ENCODE data around the gene MXD3. TPM values are rescaled to one million over a fixed set of nuclear protein-coding genes. Genes with fewer than 3 reads are reported as not detected.

MXD3 gene
- total RNA-seq, 2 experiments from 2014 or later = 60.2 to 117 TPM

DNA sequence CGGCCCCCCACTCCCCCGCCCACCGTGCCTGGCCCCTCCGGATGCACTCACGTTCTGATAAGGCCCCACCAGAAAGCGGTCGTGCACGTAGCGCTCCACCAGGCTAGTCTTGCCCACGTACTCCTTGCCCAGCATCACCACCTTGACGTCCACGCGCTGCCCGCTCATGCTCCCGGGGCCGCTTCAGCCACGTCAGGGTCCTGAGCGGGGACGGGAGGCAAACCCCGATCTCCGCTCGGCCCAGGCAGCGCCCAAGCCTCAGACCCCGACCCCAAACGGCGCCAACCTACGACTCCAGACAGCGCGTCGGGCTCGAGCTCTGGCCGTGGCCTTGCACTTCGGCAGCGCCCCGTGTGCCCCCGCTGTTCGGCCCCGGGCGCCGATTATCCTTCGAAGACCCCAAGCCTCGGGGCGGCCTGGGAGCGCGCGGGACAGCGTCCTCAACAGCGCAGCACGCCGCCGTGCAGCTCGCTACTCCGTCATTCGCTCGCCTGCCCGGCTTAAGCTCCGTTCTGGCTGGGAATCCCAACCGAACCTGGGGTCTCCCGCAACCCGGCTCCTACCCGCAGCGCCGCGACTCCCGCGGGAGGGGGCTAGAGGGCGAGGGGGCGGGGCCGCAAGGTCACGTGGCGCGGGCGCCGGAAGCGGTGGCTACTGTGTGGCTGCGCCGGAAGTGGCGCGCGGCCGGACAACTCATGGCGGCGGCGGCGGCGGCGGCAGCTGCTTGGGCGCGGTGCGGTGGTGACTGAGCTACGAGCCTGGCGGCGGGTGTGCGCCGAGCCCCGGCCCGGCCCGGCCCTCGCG, 8.4 kb downstream of the MXD3 start, which contains the start of the genes PRELID1 and RAB24:
TSS of gene PRELID1 (plus strand) at position 679 of the 804 bp plus-strand sequence. CDS start 187 bp downstream, outside the sequence.
TSS of gene RAB24 (minus strand) at position 599 of the 804 bp plus-strand sequence. CDS start at position 168, 431 bp downstream.
- peak; percentile 91 for DNase-seq
- ATAC-seq = peak; percentile 57
- CTCF ChIA-PET = interaction anchor here (0.6 to 3.7 kb wide), 12 partner anchors 9 to 194 kb away, joined by 3 to 22 read pairs (median 4); partner anchors contain the start of genes MXD3 and PDLIM7
- Mint-ChIP-seq H3K27me3 (no peaks in the 10 kb centered on the region), H3K4me1 (peaks cover 68% of the 10 kb centered on the region), H3K36me3 (peaks cover 59% of the 10 kb centered on the region), H3K27ac (peak within 1 kb of the TSS; percentile 94), H3K4me3 (peak within 1 kb of the TSS; percentile 89), H3K9me3 (ENCODE audit: low read depth) (no peaks in the 10 kb centered on the region)

DNA sequence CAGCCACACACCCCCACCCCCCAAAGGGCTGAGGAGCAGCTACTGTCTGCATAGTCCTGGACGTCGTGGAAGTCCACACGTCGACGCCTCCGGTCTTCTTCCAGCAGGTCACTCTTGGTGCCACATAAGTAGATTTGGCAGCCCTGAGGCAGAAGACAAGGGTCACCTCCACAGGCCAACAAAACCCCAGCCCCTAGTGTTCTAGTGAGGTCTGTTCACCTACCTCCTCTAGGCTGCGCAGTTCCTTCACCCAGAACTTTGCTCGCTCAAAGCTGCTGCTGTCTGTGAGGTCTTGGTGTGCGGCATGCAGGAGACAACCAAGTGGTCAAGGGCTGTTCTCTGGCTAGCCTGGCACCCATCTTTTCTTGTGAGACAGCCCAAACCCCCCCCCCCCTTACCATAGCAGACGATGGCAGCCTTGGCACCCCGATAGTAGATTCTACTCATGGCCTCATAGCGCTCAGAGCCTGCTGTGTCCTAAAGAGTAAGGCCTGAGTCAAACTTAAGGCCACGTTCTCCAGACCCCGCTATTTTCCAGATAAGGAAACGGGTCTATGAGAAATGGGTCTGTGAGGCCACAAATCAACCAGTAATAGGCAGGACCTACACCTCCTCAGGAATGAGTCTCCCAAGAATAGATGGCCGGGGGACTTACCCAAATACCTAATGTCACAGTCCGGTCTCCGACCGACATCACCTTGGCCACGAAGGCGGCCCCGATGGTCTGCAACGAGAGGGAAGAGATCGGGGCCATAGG, 9.2 kb downstream of the MXD3 start:
- CTCF ChIA-PET = interaction anchor here (1.1 to 4.9 kb wide), 10 partner anchors 7 to 192 kb away, joined by 3 to 34 read pairs (median 6); partner anchors contain the start of gene MXD3
- Mint-ChIP-seq H3K36me3 (peaks cover 65% of the 10 kb centered on the region), H3K4me3 (peak overlapping the region; percentile 89), H3K9me3 (ENCODE audit: low read depth) (no peaks in the 10 kb centered on the region), H3K27ac (peak overlapping the region; percentile 88), H3K4me1 (peaks cover 75% of the 10 kb centered on the region), H3K27me3 (no peaks in the 10 kb centered on the region)
- no peak for DNase-seq
- no peak for ATAC-seq

DNA sequence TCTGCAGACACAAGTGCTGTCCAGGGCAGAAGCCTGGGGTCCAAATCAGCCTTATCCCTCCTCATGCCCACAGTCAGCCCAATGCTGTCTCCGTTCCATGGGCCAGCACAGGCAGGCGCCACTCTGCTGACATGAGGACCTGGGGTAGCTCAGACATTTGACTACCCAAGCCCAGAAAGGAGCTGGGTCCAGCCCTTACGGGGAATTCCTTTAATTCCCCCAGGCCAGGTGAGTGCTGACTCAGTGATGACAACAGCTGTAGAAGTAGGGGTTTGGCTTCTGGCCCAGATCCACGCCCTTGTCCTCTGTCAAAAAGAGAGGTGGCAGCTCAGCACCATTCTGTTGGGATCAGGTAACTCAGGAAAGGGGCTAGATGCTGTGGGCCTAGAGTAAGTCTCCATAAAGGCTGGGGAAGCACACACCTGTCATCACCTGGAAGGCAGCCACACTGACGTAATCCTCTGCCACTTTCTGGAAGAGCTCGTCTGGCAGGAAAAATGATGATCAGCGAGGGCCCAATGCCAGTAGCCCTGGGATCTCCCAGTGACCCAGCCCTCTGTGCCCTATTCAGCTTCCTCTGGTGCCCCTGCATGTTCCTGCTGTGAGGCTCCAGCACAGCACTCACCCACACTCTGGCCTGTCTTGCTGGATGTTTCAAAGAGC, 10.1 kb downstream of the MXD3 start:
- Mint-ChIP-seq H3K27me3 (no peaks in the 10 kb centered on the region), H3K4me3 (peak overlapping the region; percentile 89), H3K9me3 (ENCODE audit: low read depth) (no peaks in the 10 kb centered on the region), H3K4me1 (peaks cover 77% of the 10 kb centered on the region), H3K36me3 (peaks cover 63% of the 10 kb centered on the region), H3K27ac (peak overlapping the region; percentile 94)
- DNase-seq = no peak
- CTCF ChIA-PET = interaction anchor here (0.7 to 4.9 kb wide), 8 partner anchors 8 to 191 kb away, joined by 3 to 34 read pairs (median 6); no protein-coding TSS in a partner anchor
- no peak for ATAC-seq

DNA sequence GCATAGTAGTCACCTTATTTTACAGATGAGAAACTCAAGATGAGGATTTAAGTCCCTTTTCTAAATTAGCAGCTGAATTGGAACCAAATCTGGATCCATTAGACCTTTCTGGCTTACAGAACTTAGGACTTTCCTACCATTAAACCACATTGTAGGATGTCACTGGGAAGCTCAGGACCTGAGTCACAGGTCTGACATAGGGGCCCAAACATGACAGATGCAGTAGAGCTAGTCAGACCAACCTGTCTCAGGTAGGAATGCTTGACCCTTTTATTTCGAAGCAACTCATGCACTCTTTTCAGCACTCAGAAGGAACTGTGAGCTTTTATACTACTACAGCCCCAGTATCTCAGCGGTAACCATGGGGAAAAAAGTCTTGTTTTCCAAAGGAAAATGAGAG, 10.7 kb downstream of the MXD3 start:
- Mint-ChIP-seq H3K4me3 (peak overlapping the region; percentile 64), H3K4me1 (peaks cover 77% of the 10 kb centered on the region), H3K36me3 (peaks cover 59% of the 10 kb centered on the region), H3K9me3 (ENCODE audit: low read depth) (no peaks in the 10 kb centered on the region), H3K27me3 (no peaks in the 10 kb centered on the region), H3K27ac (peak overlapping the region; percentile 94)
- no peak for DNase-seq
- ATAC-seq = no peak
- CTCF ChIA-PET = interaction anchor here (0.7 to 4.9 kb wide), 8 partner anchors 9 to 190 kb away, joined by 3 to 34 read pairs (median 6); no protein-coding TSS in a partner anchor

DNA sequence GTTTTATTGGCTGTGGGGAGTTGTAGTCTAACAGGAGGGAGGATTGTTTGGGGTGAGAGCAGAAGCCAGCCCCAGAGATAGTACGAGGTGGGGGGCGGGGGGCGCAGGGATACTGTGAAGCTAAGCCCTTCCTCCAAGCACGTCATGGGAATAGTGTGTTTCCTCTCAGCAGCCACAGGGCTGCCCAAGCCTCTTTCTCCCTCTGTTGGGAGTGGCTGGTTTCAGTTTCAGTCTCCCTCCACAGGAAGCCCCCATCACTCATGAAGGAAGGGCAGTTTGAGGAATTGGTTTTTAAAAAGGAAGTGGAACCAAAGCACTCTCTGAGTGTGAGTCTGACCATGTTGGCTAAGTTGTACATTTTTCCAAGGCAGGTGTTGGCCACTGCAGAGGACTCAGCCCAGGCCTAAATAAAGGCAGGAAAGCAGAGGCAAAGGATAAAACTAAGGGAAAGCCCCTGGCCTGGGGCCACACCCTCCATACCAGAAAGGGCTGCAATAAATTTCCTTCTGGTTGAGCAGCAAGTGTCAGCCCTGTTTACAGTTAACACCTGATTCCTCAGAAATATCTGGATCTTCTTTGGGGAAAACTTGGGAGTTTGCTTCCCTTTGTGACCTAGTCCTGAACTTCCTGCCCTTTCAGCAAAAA, 11.3 kb downstream of the MXD3 start:
- Mint-ChIP-seq H3K36me3 (peaks cover 58% of the 10 kb centered on the region), H3K27ac (peak overlapping the region; percentile 94), H3K27me3 (no peaks in the 10 kb centered on the region), H3K4me1 (peaks cover 77% of the 10 kb centered on the region), H3K4me3 (peak overlapping the region; percentile 64), H3K9me3 (ENCODE audit: low read depth) (no peaks in the 10 kb centered on the region)
- ATAC-seq (peak; percentile 64), DNase-seq (peak; percentile 86)
- CTCF ChIA-PET = interaction anchor here (1.3 to 4.9 kb wide), 7 partner anchors 9 to 188 kb away, joined by 3 to 34 read pairs (median 7); partner anchors contain the start of gene LMAN2

DNA sequence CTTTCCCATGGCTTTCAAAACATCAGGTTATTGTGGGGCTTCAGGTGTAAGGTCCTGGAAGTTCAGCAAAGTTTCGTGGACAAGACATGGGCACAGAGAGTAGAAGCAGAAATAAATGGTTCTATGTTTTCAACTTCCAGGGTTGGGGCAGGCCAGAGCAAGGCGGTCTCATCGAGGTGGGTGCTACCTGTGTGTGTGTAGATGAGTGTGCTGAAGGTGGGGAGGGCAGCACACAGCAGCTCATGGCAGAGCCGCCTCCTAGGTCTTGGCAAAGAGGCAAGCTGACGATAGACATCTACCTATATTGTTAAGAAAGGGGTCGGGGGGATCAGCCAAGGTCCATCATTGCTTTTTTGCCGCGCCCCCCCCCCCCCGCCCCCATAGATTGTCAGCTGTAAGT, 12.0 kb downstream of the MXD3 start:
- peaks cover 77% of the 10 kb centered on the region for H3K4me1 Mint-ChIP-seq
- H3K36me3 Mint-ChIP-seq = peaks cover 57% of the 10 kb centered on the region
- no peak overlapping the region for H3K4me3 Mint-ChIP-seq
- peak overlapping the region; percentile 77 for H3K27ac Mint-ChIP-seq
- ATAC-seq = no peak
- no peaks in the 10 kb centered on the region for H3K27me3 Mint-ChIP-seq
- DNase-seq = no peak
- H3K9me3 Mint-ChIP-seq (ENCODE audit: low read depth) = no peaks in the 10 kb centered on the region
- CTCF ChIA-PET = interaction anchor here (0.6 to 4.9 kb wide), 6 partner anchors 10 to 186 kb away, joined by 3 to 34 read pairs (median 4); partner anchors contain the start of gene LMAN2

DNA sequence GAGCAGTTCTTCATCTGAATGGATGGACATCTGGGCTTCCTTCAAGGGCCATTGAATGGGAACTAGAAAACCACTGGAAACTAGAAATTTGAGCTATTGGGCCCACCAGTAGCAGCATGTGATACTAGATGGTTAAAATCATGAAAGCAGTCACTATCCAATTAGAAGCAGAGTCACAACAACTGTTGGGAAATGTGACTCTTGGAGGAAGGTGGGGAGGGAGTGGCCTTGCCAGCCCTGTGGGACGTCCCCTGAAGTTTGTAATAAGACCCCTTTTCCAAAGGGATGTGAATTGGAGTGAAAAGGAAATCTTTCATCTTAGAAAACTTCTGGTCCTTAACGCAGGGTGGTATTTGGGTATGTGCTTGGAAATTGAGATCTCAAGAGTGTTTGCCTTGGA, 13.8 kb downstream of the MXD3 start:
- no peak overlapping the region for H3K4me3 Mint-ChIP-seq
- no peak overlapping the region for H3K27ac Mint-ChIP-seq
- DNase-seq = no peak

DNA sequence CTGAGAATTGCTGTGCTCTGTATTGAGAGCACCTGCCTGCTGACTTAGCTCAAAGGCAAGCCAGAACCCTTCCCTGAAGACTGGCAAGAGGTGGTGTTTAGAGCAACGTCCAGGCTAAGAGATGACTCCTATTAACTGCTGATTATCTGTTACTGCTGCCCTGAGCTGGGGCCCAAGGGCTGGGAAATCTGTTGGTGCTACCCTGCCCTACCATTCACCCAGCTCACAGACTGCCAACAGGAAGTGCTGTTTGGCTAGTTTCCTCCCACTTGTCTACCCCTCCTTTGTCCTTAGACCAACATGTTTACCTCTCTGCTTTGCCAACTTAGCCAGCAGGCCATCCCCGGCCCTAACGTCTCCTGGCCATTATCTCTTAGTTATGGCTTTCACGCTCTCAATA, 15.1 kb downstream of the MXD3 start:
- H3K27ac Mint-ChIP-seq = peak overlapping the region; percentile 82
- DNase-seq (no peak), ATAC-seq (peak; percentile 15)
- H3K27me3 Mint-ChIP-seq = no peaks in the 10 kb centered on the region
- H3K9me3 Mint-ChIP-seq (ENCODE audit: low read depth) = no peaks in the 10 kb centered on the region
- peaks cover 67% of the 10 kb centered on the region for H3K36me3 Mint-ChIP-seq
- CTCF ChIA-PET = interaction anchor here (0.8 to 1.8 kb wide), 7 partner anchors 13 to 225 kb away, joined by 3 to 8 read pairs (median 3); no protein-coding TSS in a partner anchor
- H3K4me3 Mint-ChIP-seq = no peak overlapping the region
- peaks cover 72% of the 10 kb centered on the region for H3K4me1 Mint-ChIP-seq

More for the DNA sequence above, 13.8 kb downstream of the MXD3 start:
- Mint-ChIP-seq H3K4me1 (peaks cover 78% of the 10 kb centered on the region), H3K27me3 (no peaks in the 10 kb centered on the region), H3K9me3 (ENCODE audit: low read depth) (no peaks in the 10 kb centered on the region), H3K36me3 (peaks cover 63% of the 10 kb centered on the region)
- CTCF ChIA-PET = interaction anchor here (1.0 to 4.9 kb wide), 5 partner anchors 12 to 186 kb away, joined by 3 to 34 read pairs (median 5); no protein-coding TSS in a partner anchor
- ATAC-seq = no peak

DNA sequence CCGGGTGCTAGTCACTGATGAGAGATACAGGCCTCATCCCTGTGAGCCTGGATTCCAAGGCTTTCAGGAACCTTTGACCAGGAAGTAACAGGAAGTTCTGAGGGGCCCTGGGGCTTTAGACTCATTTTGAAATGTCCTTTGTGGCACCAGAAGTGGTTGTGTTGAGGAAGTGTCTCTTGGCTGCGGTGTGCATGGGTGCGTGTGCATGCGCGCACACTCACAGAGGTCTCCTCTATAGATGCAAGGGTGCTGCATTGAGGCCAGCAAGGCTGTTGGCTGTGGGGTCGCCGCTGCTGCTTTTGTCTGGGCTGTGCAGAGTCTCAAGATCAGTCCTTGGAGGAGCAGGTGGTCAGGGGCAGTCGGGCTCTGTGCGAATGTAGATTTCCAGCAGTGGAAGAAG, 15.8 kb downstream of the MXD3 start:
- Mint-ChIP-seq H3K4me1 (peaks cover 69% of the 10 kb centered on the region), H3K27me3 (no peaks in the 10 kb centered on the region), H3K9me3 (ENCODE audit: low read depth) (no peaks in the 10 kb centered on the region), H3K36me3 (peaks cover 64% of the 10 kb centered on the region), H3K27ac (peak overlapping the region; percentile 82), H3K4me3 (peak overlapping the region; percentile 6)
- no peak for ATAC-seq
- DNase-seq = no peak
- CTCF ChIA-PET = interaction anchor here (0.8 to 1.8 kb wide), 7 partner anchors 14 to 225 kb away, joined by 3 to 8 read pairs (median 3); no protein-coding TSS in a partner anchor

DNA sequence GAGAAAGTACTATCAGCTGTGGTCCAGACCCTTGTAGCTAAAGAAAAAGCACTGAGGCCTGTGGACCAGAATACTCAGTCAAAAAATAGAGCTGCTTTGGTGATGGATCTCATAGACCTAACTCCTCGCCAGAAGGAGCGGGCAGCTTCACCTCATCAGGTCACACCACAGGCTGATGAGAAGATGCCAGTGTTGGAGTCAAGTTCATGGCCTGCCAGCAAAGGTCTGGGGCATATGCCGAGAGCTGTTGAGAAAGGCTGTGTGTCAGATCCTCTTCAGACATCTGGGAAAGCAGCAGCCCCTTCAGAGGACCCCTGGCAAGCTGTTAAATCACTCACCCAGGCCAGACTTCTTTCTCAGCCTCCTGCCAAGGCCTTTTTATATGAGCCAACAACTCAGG, 17.1 kb downstream of the MXD3 start:
- Mint-ChIP-seq H3K9me3 (ENCODE audit: low read depth) (no peaks in the 10 kb centered on the region), H3K4me1 (peaks cover 59% of the 10 kb centered on the region), H3K36me3 (peaks cover 61% of the 10 kb centered on the region), H3K27me3 (no peaks in the 10 kb centered on the region), H3K27ac (peak overlapping the region; percentile 18), H3K4me3 (no peak overlapping the region)
- ATAC-seq (no peak), DNase-seq (no peak)
- CTCF ChIA-PET = interaction anchor here (1.5 to 1.7 kb wide), 2 partner anchors 15 to 161 kb away, joined by 3 to 5 read pairs; no protein-coding TSS in a partner anchor

DNA sequence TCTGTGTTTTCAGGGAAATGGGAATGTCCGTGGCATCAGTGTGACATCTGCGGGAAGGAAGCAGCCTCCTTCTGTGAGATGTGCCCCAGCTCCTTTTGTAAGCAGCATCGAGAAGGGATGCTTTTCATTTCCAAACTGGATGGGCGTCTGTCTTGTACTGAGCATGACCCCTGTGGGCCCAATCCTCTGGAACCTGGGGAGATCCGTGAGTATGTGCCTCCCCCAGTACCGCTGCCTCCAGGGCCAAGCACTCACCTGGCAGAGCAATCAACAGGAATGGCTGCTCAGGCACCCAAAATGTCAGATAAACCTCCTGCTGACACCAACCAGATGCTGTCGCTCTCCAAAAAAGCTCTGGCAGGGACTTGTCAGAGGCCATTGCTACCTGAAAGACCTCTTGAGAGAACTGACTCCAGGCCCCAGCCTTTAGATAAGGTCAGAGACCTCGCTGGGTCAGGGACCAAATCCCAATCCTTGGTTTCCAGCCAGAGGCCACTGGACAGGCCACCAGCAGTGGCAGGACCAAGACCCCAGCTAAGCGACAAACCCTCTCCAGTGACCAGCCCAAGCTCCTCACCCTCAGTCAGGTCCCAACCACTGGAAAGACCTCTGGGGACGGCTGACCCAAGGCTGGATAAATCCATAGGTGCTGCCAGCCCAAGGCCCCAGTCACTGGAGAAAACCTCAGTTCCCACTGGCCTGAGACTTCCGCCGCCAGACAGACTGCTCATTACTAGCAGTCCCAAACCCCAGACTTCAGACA, 17.7 kb downstream of the MXD3 start:
- Mint-ChIP-seq H3K27me3 (no peaks in the 10 kb centered on the region), H3K27ac (no peak overlapping the region), H3K4me3 (no peak overlapping the region), H3K9me3 (ENCODE audit: low read depth) (no peaks in the 10 kb centered on the region), H3K36me3 (peaks cover 64% of the 10 kb centered on the region), H3K4me1 (peaks cover 53% of the 10 kb centered on the region)
- ATAC-seq (no peak), DNase-seq (no peak)
- CTCF ChIA-PET = interaction anchor here (0.9 to 1.7 kb wide), 5 partner anchors 10 to 181 kb away, joined by 3 to 5 read pairs (median 3); partner anchors contain the start of genes PRELID1 and RAB24

Data from activated CD8-positive, alpha-beta memory T cell treated with anti-CD3 and anti-CD28 coated beads, Interleukin-2, amount 10 ng/mL, durations not matched to agents 7 days and 5 days (primary cell).